HepG2 (cell line): ENCODE data around the gene COX18. TPM values are rescaled to one million over a fixed set of nuclear protein-coding genes. Genes with fewer than 3 reads are reported as not detected.

ENCODE experiments used
- FOSL1 ChIP-seq: sonication (generic); formaldehyde crosslinking; IDR thresholded peaks from 2 replicates; pipeline ENCODE4 v1.9.0; 2021; ENCODE audit warnings: missing genetic modification reagents, borderline replicate concordance
- KDM4B ChIP-seq: sonication (generic); formaldehyde crosslinking; IDR thresholded peaks from 2 replicates; pipeline ENCODE4 v1.4.0; 2020; ENCODE audit warnings: missing genetic modification reagents
- KLF6 ChIP-seq: IDR thresholded peaks from 2 replicates; pipeline ENCODE4 v1.8.0; 2016; ENCODE audit warnings: missing biosample characterization, missing genetic modification reagents
- SIN3A ChIP-seq: IDR thresholded peaks from 2 replicates; pipeline ENCODE4 v1.6.1; 2011; ENCODE audit warnings: low read depth, mild to moderate bottlenecking, control low read depth, low read length, borderline replicate concordance
- TOE1 ChIP-seq: sonication (generic); formaldehyde crosslinking; IDR thresholded peaks from 2 replicates; pipeline ENCODE4 v1.4.0; 2020; ENCODE audit warnings: mild to moderate bottlenecking, missing genetic modification reagents
- ZBTB42 ChIP-seq: sonication (generic); formaldehyde crosslinking; IDR thresholded peaks from 2 replicates; pipeline ENCODE4 v1.5.0; 2020; ENCODE audit warnings: mild to moderate bottlenecking, missing genetic modification reagents
- ZNF234 ChIP-seq: sonication (generic); formaldehyde crosslinking; conservative IDR thresholded peaks from 2 replicates; pipeline ENCODE4 v1.5.1; 2020; ENCODE audit warnings: mild to moderate bottlenecking, missing genetic modification reagents
- ZNF317 ChIP-seq: sonication (generic); formaldehyde crosslinking; IDR thresholded peaks from 2 replicates; pipeline ENCODE4 v1.5.0; 2020; ENCODE audit warnings: mild to moderate bottlenecking, missing genetic modification reagents
- ZSCAN22 ChIP-seq: sonication (generic); formaldehyde crosslinking; IDR thresholded peaks from 2 replicates; pipeline ENCODE4 v1.4.0; 2020; ENCODE audit warnings: mild to moderate bottlenecking, missing genetic modification reagents
- polyA plus RNA-seq, 8 experiments: library from polyadenylated mRNA; depleted of rRNA in 3 of 8; stranded (reverse) in 7 of 8; unstranded in 1 of 8; fragments of >200 nt; fragmentation: Illumina TruSeq in 4 of 8; extraction: Trizol in 4 of 8; gene quantifications; 2 replicates each; pipeline versions ENCODE4 v1.2.1 to v1.2.3, GENCODE V29; 2011 to 2016; ENCODE audit warnings: low read depth in 4 of 8, missing spikeins in 1 of 8, mixed read lengths in 1 of 8; ENCODE audit not compliant: insufficient read depth in 1 of 8
- total RNA-seq, 5 experiments: library from RNA; depleted of rRNA; stranded (reverse); fragments of >200 nt; fragmentation: Illumina TruSeq; extraction: Trizol; gene quantifications; 2 replicates each; pipeline ENCODE4 v1.2.3, GENCODE V29; 2016; ENCODE audit warnings: low read depth in 1 of 5
- TF ChIP-seq, protein P1 (sequence below): IDR thresholded peaks from 2 replicates; pipeline ENCODE4 v1.4.0; 2020; ENCODE audit warnings: mild to moderate bottlenecking, missing genetic modification reagents
- TF ChIP-seq, protein P2 (sequence below): sonication (generic); formaldehyde crosslinking; IDR thresholded peaks from 2 replicates; pipeline ENCODE4; 2020; ENCODE audit warnings: missing genetic modification reagents, mild to moderate bottlenecking, borderline replicate concordance
- TF ChIP-seq, protein P3 (sequence below), 2 experiments: fragments of 450-650 bp in 1 of 2; sonication (generic) in 1 of 2; formaldehyde crosslinking in 1 of 2; IDR thresholded peaks; 2 replicates each; pipeline versions ENCODE4 v1.6.1 to v1.8.0; 2016 to 2022; ENCODE audit warnings: antibody characterized with exemption in 1 of 2, mild to moderate bottlenecking in 1 of 2, missing genetic modification reagents in 1 of 2

The COX18 gene
- total and polyA plus RNA-seq, 2 of the 13 experiments (the other 11 are each of a cell fraction or from before 2014, with no cell fraction given): 8.7 to 21.3 TPM

DNA sequence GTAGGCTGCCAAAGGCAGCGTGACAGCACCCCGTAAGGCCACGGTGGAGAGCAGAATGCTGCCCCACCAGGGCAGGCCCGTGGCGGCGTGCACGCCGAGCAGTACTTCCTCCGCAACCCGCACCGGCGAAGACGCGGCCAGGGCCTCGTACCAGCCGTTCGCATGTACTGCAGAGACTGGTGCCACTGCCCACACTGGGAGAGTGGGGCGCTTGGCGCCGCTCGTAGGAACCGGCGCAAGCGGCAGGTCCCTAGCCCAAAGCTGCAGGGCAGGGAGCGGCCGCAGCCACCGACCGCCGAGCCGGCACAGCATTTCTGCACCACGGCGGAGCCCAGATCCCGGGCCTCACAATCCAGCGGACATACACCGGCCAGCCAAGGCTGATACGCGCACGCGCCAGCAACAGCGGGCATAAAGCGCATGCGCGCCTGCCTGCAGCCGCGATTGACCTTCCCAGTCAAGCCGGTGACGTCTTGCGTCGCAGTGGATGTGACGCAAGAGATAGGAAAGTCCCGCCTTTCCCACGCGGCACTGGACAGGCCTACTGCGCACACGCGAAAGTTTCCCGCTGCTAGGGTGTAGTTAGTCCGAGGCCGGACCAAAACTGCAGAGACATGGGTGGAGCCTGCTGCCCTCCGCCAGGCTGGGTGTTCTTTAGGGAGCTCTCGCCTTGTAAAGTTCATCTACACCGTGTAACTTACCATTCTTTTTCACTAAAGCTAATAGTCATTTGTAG lies at the start of gene COX18 (continued):
- TF ChIP-seq, protein P1, sequence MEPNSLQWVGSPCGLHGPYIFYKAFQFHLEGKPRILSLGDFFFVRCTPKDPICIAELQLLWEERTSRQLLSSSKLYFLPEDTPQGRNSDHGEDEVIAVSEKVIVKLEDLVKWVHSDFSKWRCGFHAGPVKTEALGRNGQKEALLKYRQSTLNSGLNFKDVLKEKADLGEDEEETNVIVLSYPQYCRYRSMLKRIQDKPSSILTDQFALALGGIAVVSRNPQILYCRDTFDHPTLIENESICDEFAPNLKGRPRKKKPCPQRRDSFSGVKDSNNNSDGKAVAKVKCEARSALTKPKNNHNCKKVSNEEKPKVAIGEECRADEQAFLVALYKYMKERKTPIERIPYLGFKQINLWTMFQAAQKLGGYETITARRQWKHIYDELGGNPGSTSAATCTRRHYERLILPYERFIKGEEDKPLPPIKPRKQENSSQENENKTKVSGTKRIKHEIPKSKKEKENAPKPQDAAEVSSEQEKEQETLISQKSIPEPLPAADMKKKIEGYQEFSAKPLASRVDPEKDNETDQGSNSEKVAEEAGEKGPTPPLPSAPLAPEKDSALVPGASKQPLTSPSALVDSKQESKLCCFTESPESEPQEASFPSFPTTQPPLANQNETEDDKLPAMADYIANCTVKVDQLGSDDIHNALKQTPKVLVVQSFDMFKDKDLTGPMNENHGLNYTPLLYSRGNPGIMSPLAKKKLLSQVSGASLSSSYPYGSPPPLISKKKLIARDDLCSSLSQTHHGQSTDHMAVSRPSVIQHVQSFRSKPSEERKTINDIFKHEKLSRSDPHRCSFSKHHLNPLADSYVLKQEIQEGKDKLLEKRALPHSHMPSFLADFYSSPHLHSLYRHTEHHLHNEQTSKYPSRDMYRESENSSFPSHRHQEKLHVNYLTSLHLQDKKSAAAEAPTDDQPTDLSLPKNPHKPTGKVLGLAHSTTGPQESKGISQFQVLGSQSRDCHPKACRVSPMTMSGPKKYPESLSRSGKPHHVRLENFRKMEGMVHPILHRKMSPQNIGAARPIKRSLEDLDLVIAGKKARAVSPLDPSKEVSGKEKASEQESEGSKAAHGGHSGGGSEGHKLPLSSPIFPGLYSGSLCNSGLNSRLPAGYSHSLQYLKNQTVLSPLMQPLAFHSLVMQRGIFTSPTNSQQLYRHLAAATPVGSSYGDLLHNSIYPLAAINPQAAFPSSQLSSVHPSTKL: peak; percentile 57
- TF ChIP-seq, protein P2, sequence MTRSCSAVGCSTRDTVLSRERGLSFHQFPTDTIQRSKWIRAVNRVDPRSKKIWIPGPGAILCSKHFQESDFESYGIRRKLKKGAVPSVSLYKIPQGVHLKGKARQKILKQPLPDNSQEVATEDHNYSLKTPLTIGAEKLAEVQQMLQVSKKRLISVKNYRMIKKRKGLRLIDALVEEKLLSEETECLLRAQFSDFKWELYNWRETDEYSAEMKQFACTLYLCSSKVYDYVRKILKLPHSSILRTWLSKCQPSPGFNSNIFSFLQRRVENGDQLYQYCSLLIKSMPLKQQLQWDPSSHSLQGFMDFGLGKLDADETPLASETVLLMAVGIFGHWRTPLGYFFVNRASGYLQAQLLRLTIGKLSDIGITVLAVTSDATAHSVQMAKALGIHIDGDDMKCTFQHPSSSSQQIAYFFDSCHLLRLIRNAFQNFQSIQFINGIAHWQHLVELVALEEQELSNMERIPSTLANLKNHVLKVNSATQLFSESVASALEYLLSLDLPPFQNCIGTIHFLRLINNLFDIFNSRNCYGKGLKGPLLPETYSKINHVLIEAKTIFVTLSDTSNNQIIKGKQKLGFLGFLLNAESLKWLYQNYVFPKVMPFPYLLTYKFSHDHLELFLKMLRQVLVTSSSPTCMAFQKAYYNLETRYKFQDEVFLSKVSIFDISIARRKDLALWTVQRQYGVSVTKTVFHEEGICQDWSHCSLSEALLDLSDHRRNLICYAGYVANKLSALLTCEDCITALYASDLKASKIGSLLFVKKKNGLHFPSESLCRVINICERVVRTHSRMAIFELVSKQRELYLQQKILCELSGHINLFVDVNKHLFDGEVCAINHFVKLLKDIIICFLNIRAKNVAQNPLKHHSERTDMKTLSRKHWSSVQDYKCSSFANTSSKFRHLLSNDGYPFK: peak; percentile 93
- TF ChIP-seq ZNF317 (peak; percentile 90), ZNF234 (peak; percentile 29; the same call in 1 of the 2 replicates), ZSCAN22 (peak; percentile 22; the same call in 1 of the 2 replicates), FOSL1 (CRISPR knock-in tag) (peak; percentile 39; the same call in 1 of the 2 replicates), KLF6 (CRISPR knock-in tag) (peak; percentile 89; the same call in 1 of the 2 replicates), SIN3A (peak; percentile 51; the same call in 1 of the 2 replicates), TOE1 (CRISPR knock-in tag) (no peak), KDM4B (CRISPR knock-in tag) (peak; percentile 73; the same call in 1 of the 2 replicates), ZBTB42 (peak; percentile 95)
- TF ChIP-seq, protein P3, sequence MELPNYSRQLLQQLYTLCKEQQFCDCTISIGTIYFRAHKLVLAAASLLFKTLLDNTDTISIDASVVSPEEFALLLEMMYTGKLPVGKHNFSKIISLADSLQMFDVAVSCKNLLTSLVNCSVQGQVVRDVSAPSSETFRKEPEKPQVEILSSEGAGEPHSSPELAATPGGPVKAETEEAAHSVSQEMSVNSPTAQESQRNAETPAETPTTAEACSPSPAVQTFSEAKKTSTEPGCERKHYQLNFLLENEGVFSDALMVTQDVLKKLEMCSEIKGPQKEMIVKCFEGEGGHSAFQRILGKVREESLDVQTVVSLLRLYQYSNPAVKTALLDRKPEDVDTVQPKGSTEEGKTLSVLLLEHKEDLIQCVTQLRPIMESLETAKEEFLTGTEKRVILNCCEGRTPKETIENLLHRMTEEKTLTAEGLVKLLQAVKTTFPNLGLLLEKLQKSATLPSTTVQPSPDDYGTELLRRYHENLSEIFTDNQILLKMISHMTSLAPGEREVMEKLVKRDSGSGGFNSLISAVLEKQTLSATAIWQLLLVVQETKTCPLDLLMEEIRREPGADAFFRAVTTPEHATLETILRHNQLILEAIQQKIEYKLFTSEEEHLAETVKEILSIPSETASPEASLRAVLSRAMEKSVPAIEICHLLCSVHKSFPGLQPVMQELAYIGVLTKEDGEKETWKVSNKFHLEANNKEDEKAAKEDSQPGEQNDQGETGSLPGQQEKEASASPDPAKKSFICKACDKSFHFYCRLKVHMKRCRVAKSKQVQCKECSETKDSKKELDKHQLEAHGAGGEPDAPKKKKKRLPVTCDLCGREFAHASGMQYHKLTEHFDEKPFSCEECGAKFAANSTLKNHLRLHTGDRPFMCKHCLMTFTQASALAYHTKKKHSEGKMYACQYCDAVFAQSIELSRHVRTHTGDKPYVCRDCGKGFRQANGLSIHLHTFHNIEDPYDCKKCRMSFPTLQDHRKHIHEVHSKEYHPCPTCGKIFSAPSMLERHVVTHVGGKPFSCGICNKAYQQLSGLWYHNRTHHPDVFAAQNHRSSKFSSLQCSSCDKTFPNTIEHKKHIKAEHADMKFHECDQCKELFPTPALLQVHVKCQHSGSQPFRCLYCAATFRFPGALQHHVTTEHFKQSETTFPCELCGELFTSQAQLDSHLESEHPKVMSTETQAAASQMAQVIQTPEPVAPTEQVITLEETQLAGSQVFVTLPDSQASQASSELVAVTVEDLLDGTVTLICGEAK (IDR thresholded peaks at IDR 0.05): no peak
- TF ChIP-seq, protein P3 (CRISPR knock-in tag; IDR thresholded peaks at IDR 0.05): peak; percentile 91
